T-cell (primary cell): ENCODE results near the gene BDKRB1. TPM values are rescaled to one million over a fixed set of nuclear protein-coding genes. Genes with fewer than 3 reads are reported as not detected.

Experiments
- ATAC-seq, 4 experiments: fragments of 200-7000 bp in 3 of 4; fragments of 150-1000 bp in 1 of 4; cut with Tn5 transposase; replicated peaks in 1 of 4; 1 replicate in 3 of 4; 2 replicates in 1 of 4; pipeline ENCODE4 v1.10.0; 2021; ENCODE audit warnings: moderate library complexity in 3 of 4, mild to moderate bottlenecking in 2 of 4, moderate number of reproducible peaks in 1 of 4
- CTCF ChIA-PET, 2 donors: fragments of 300-600 bp; sonication (Branson Sonifier 250); formaldehyde crosslinking; loops; one replicate each; lab custom pipeline; 2022; ENCODE audit warnings: antibody characterized with exemption in 2 of 2; lab: Charles Lee
- POLR2A ChIA-PET, 2 donors: fragments of 300-600 bp; sonication (Branson Sonifier 250); formaldehyde crosslinking; loops; one replicate each; lab custom pipeline; 2022; ENCODE audit warnings: antibody characterized with exemption in 2 of 2; lab: Charles Lee
- DNase-seq, 35 experiments: peaks; one replicate each; pipeline versions ENCODE4 v3.0.0 to v3.0.0-alpha.2; 2013 to 2023
- H3K27ac ChIP-seq: one replicate; pipeline ENCODE4 v1.5.1; 2013; ENCODE audit warnings: low read length
- H3K27me3 ChIP-seq, 2 experiments: replicated peaks in 1 of 2; 1 replicate in 1 of 2; 2 replicates in 1 of 2; pipeline versions ENCODE4 v1.6.1 to v1.7.0; 2013; ENCODE audit warnings: low read length in 1 of 2, mixed read lengths in 1 of 2; ENCODE audit not compliant: control insufficient read depth in 2 of 2, insufficient read depth in 2 of 2; ENCODE audit errors: extremely low read depth in 1 of 2
- H3K36me3 ChIP-seq, 2 donors: 1 replicate in 1 of 2; 2 replicates in 1 of 2; pipeline versions ENCODE4 v1.6.1 to v1.7.0; 2013; ENCODE audit warnings: low read length in 1 of 2; ENCODE audit not compliant: control insufficient read depth in 2 of 2, insufficient read depth in 1 of 2; ENCODE audit errors: extremely low read depth in 1 of 2
- H3K4me1 ChIP-seq, 2 experiments: 1 replicate in 1 of 2; 2 replicates in 1 of 2; pipeline versions ENCODE4 v1.6.1 to v1.7.0; 2013; ENCODE audit warnings: low read length in 2 of 2, mixed read lengths in 1 of 2; ENCODE audit not compliant: insufficient read depth in 2 of 2, control insufficient read depth in 1 of 2; ENCODE audit errors: extremely low read depth in 1 of 2
- H3K4me3 ChIP-seq, 2 donors: 1 replicate in 1 of 2; 2 replicates in 1 of 2; pipeline versions ENCODE4 v1.5.1 to v1.7.0; 2013; ENCODE audit warnings: mild to moderate bottlenecking in 2 of 2, low read length in 1 of 2, moderate library complexity in 1 of 2; ENCODE audit not compliant: control insufficient read depth in 1 of 2; ENCODE audit errors: extremely low read depth in 1 of 2
- H3K9me3 ChIP-seq: 2 replicates; pipeline ENCODE4 v1.7.0; 2013
- H3K27ac Mint-ChIP-seq, 2 donors: one replicate each; pipeline ENCODE4 v1.8.0; 2020 to 2021; ENCODE audit warnings: mild to moderate bottlenecking in 2 of 2, mixed read lengths in 2 of 2
- H3K27me3 Mint-ChIP-seq, 2 donors: one replicate each; pipeline ENCODE4 v1.8.0; 2021 to 2022; ENCODE audit warnings: mixed read lengths in 2 of 2
- H3K36me3 Mint-ChIP-seq: one replicate; pipeline ENCODE4 v1.8.0; 2021; ENCODE audit warnings: mixed read lengths
- H3K4me1 Mint-ChIP-seq, 3 donors: one replicate each; pipeline ENCODE4 v1.8.0; 2020 to 2022; ENCODE audit warnings: mixed read lengths in 3 of 3, mild to moderate bottlenecking in 1 of 3
- H3K4me3 Mint-ChIP-seq, 3 donors: one replicate each; pipeline ENCODE4 v1.8.0; 2020 to 2022; ENCODE audit warnings: mild to moderate bottlenecking in 3 of 3, mixed read lengths in 3 of 3, moderate library complexity in 3 of 3
- H3K9me3 Mint-ChIP-seq, 3 donors: one replicate each; pipeline ENCODE4 v1.8.0; 2020 to 2022; ENCODE audit warnings: mixed read lengths in 3 of 3
- WGBS: methylation state at CpG from one replicate; pipeline ENCODE4 v1.1.5; 2013; ENCODE audit warnings: missing lambda C conversion rate; ENCODE audit not compliant: insufficient coverage; 5-methylcytosine and 5-hydroxymethylcytosine counted together
- total RNA-seq, 35 experiments: library from RNA in 6 of 35; stranded (reverse) in 6 of 35; fragments of 120-200 nt in 1 of 35; gene quantifications; one replicate each; pipeline versions ENCODE4 v1.2.1 to v1.2.4 and lab custom pipeline; 2013 to 2026

Gene BDKRB1
- total RNA-seq, 5 donors from 2014 or later (not counting 1 experiment from before 2014, with no cell fraction given) = not detected

DNA sequence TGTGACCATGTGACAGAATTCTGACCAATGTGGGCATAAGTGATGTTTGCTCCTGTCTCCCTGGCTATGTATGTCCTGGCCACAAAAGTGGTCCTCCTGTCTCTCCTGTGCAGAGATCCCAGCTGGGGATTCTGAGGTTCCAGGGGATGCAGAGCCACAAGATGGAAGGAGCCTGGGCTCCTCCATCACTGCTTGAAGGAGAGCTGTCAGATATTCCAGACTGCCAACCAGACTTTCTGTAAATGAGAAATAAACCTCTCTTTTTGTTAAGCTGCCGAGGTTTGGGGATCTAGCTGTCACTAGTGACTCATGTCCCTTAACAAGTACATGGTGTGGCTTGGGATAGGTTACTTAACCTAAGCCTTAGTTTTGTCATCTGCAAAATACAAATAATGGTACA, 21.9 kb downstream of the BDKRB1 start:
- ChIA-PET CTCF (interaction anchor here in 1 of 2 donors (0.6 kb wide), 1 partner anchor 175 kb away, joined by 3 read pairs; no protein-coding TSS in a partner anchor), POLR2A (no interaction called here)
- ATAC-seq = no peak
- no peaks in the 10 kb centered on the region for H3K9me3 ChIP-seq
- peaks cover 0 to 5% of the 10 kb centered on the region in 2 donors for H3K36me3 ChIP-seq
- Mint-ChIP-seq H3K4me1 (peaks cover 3 to 6% (median 4%) of the 10 kb centered on the region in 3 donors), H3K4me3 (no peak overlapping the region), H3K36me3 (peaks cover 16% of the 10 kb centered on the region), H3K9me3 (peaks cover 4 to 6% (median 5%) of the 10 kb centered on the region in 3 donors), H3K27ac (no peak overlapping the region), H3K27me3 (no peaks in the 10 kb centered on the region)
- H3K27ac ChIP-seq = no peak overlapping the region
- H3K4me3 ChIP-seq = no peak overlapping the region
- H3K4me1 ChIP-seq = peaks cover 0 to 3% of the 10 kb centered on the region in 2 experiments
- no peak for DNase-seq
- WGBS = no CpG with 5 or more reads among the region's 1 CpG
- H3K27me3 ChIP-seq = no peaks in the 10 kb centered on the region

DNA sequence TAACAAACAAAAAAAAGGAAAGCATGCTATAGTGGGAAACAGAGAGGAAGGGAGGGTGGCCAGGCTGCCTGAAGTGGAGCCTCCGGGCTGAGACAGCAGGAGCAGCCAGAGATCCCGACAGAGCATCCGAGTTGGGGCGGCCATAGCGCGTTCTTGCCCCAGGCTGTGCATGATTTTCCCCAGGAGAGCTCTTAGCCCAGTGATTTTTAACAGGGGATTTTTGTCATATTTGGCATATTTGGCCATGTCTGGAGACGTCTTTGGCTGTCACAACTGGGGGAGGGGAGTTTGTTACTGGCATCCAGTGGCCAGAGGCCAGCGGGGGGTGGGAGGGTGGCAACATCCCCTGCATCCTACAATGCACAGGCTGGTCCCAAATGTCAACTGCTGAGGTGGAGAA, 23.6 kb downstream of the BDKRB1 start:
- Mint-ChIP-seq H3K4me1 (peaks cover 3 to 6% (median 4%) of the 10 kb centered on the region in 3 donors), H3K27ac (no peak overlapping the region), H3K9me3 (peaks cover 4 to 6% (median 5%) of the 10 kb centered on the region in 3 donors), H3K36me3 (peaks cover 26% of the 10 kb centered on the region), H3K27me3 (no peaks in the 10 kb centered on the region), H3K4me3 (no peak overlapping the region)
- Histone ChIP-seq H3K9me3 (no peaks in the 10 kb centered on the region), H3K27me3 (no peaks in the 10 kb centered on the region), H3K4me3 (no peak overlapping the region), H3K36me3 (peaks cover 6% of the 10 kb centered on the region in 2 donors), H3K4me1 (peaks cover 0 to 3% of the 10 kb centered on the region in 2 experiments), H3K27ac (no peak overlapping the region)
- WGBS = 97% methylated on average over 6 of the region's 8 CpGs
- ChIA-PET POLR2A (no interaction called here), CTCF (no interaction called here)
- no peak for DNase-seq
- ATAC-seq = no peak

DNA sequence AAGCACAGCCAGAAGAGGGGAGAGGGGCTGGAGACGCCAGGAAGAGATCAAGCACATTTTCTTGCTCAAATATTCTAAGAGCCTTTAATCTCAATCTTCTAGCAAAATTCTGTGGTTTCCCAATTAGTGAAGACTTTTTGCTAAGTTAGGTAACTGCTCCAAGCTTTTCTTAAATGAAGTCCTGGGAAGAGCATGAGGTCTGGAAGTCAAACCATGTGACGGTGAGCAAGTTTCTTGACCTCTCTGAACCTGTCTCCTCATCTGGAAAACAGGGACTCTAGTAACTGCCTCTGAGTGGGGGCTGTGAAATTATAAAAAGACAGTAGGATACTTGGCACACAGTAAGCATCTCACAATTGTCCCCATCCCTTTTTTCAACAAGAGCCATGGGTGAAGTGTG, 24.1 kb downstream of the BDKRB1 start:
- H3K4me3 ChIP-seq = no peak overlapping the region
- no peaks in the 10 kb centered on the region for H3K9me3 ChIP-seq
- POLR2A ChIA-PET = no interaction called here
- H3K4me3 Mint-ChIP-seq = no peak overlapping the region
- peaks cover 4 to 6% (median 5%) of the 10 kb centered on the region in 3 donors for H3K9me3 Mint-ChIP-seq
- peaks cover 0 to 3% of the 10 kb centered on the region in 2 experiments for H3K4me1 ChIP-seq
- DNase-seq = no peak
- peaks cover 29% of the 10 kb centered on the region for H3K36me3 Mint-ChIP-seq
- no peak overlapping the region for H3K27ac Mint-ChIP-seq
- H3K27ac ChIP-seq = no peak overlapping the region
- no peak for ATAC-seq
- peaks cover 3 to 6% (median 4%) of the 10 kb centered on the region in 3 donors for H3K4me1 Mint-ChIP-seq
- H3K27me3 Mint-ChIP-seq = no peaks in the 10 kb centered on the region
- CTCF ChIA-PET = no interaction called here
- no CpG with 5 or more reads among the region's 2 CpGs for WGBS
- peaks cover 6 to 7% of the 10 kb centered on the region in 2 donors for H3K36me3 ChIP-seq
- no peaks in the 10 kb centered on the region for H3K27me3 ChIP-seq

DNA sequence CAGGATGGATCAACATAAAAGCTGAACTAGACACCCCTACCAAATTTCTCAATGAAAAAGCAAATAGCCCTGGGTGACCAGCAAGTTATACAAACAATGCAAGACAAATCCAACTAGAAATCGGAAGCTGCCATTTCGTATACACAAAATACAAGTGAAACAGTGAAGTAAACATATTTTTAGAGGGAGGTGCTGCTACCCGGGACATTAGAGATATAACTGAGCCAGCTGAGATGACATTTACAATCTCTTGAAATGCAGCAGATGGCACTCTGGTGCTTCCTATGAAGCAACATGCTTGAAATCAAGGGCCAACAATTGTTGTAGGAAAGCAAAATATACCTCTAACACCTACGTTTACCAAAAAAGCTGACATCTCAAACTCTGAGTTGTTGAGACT, 25.5 kb downstream of the BDKRB1 start:
- Mint-ChIP-seq H3K4me1 (no peaks in the 10 kb centered on the region), H3K9me3 (peaks cover 4 to 6% (median 5%) of the 10 kb centered on the region in 3 donors), H3K27ac (no peak overlapping the region), H3K4me3 (no peak overlapping the region), H3K36me3 (peaks cover 38% of the 10 kb centered on the region), H3K27me3 (no peaks in the 10 kb centered on the region)
- CTCF ChIA-PET = no interaction called here
- 100% methylated on average over 1 of the region's 4 CpGs for WGBS
- Histone ChIP-seq H3K27me3 (no peaks in the 10 kb centered on the region), H3K27ac (no peak overlapping the region), H3K36me3 (peaks cover 6 to 18% of the 10 kb centered on the region in 2 donors), H3K4me1 (no peaks in the 10 kb centered on the region), H3K4me3 (no peak overlapping the region), H3K9me3 (no peaks in the 10 kb centered on the region)
- no peak for DNase-seq
- ATAC-seq = no peak
- POLR2A ChIA-PET = interaction anchor here in 1 of 2 donors (0.5 kb wide), 1 partner anchor 774 kb away, joined by 3 read pairs; no protein-coding TSS in a partner anchor

DNA sequence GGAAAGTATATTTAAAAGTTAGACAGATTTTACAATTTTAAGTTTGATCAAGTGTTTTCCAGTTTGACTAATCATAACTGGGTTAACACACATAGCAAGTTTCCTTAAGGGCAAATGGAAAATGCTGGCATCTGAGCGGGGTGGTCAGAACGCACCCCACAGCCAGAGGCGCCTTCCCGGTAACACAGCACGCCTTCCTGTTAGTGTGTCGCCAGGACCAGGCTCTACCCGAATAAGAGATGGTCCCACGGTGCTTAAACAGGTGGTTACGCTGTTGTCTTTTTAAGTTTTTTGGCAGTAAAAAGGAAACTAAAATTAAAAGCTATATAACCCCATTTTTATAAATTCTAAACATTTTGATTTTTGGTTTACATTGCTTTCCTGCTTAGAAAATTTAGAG, 28.0 kb downstream of the BDKRB1 start:
- H3K4me1 ChIP-seq = no peaks in the 10 kb centered on the region
- no peak for ATAC-seq
- H3K27ac ChIP-seq = no peak overlapping the region
- no peaks in the 10 kb centered on the region for H3K9me3 ChIP-seq
- no peaks in the 10 kb centered on the region for H3K27me3 Mint-ChIP-seq
- H3K36me3 Mint-ChIP-seq = peaks cover 50% of the 10 kb centered on the region
- no peak overlapping the region for H3K4me3 ChIP-seq
- H3K36me3 ChIP-seq = peaks cover 6 to 33% of the 10 kb centered on the region in 2 donors
- no peaks in the 10 kb centered on the region for H3K9me3 Mint-ChIP-seq
- H3K4me3 Mint-ChIP-seq = no peak overlapping the region
- DNase-seq = no peak
- 100% methylated on average over 2 of the region's 9 CpGs for WGBS
- ChIA-PET POLR2A (no interaction called here), CTCF (no interaction called here)
- H3K27me3 ChIP-seq = no peaks in the 10 kb centered on the region
- no peaks in the 10 kb centered on the region for H3K4me1 Mint-ChIP-seq
- H3K27ac Mint-ChIP-seq = no peak overlapping the region

DNA sequence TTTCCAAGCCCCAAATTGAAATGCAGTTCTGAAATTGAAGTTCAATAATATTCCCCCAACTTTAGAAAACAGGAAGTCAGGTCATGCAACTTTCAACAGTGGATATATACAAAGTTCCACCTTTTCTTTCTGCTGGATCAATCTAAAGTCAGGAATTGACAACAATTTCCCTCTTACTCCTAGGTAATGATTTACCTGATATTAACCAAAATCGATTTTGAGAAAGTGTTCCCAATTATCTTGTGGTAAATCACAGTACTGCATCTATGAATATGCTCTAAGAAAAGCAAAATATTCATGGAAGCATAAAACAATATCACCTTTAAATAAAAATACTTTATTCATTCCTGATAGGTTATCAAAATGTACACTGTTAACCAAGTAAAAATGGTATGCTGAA, 28.4 kb downstream of the BDKRB1 start:
- CTCF ChIA-PET = no interaction called here
- Histone ChIP-seq H3K27ac (no peak overlapping the region), H3K9me3 (no peaks in the 10 kb centered on the region), H3K27me3 (no peaks in the 10 kb centered on the region), H3K4me1 (no peaks in the 10 kb centered on the region), H3K4me3 (no peak overlapping the region), H3K36me3 (peaks cover 10 to 38% of the 10 kb centered on the region in 2 donors)
- no peak overlapping the region for H3K4me3 Mint-ChIP-seq
- H3K36me3 Mint-ChIP-seq = peaks cover 51% of the 10 kb centered on the region
- POLR2A ChIA-PET = no interaction called here
- no peak for DNase-seq
- no peak overlapping the region for H3K27ac Mint-ChIP-seq
- ATAC-seq = no peak
- no peaks in the 10 kb centered on the region for H3K27me3 Mint-ChIP-seq
- WGBS = no CpG with 5 or more reads among the region's 1 CpG
- H3K9me3 Mint-ChIP-seq = no peaks in the 10 kb centered on the region
- no peaks in the 10 kb centered on the region for H3K4me1 Mint-ChIP-seq
